T-helper 2 cell treated with Interferon-gamma antibody and Interleukin-4, amounts not matched to agents 100 ng/mL and 5 ng/mL, for 36 hours (primary cell): ENCODE measurements around the gene PADI1. TPM values are rescaled to one million over a fixed set of nuclear protein-coding genes. Genes with fewer than 3 reads are reported as not detected.

Experiments
- intact Hi-C: fragments of 100-400 bp; cut with micrococcal nuclease; formaldehyde crosslinking; loops from one replicate; pipeline ENCODE4 v1.15.1; 2023
- total RNA-seq: library from RNA; stranded (reverse); gene quantifications from 2 replicates; pipeline ENCODE4 v1.2.3, GENCODE V29; 2022

PADI1 gene
- total RNA-seq, 1 donor from 2014 or later = not detected

- intact Hi-C loops = no loop called here
Measured at GRCh38 chr1:17183388-17184160, 21.4 kb upstream of the PADI1 start.

GRCh38 chr1:17184161-17184665 lies 20.7 kb upstream of the PADI1 start:
- intact Hi-C loops = no loop called here

- intact Hi-C loops = no loop called here
Measured at GRCh38 chr1:17184822-17185484, 20.0 kb upstream of the PADI1 start.

- intact Hi-C loops = no loop called here
Measured at GRCh38 chr1:17185485-17185860, 19.5 kb upstream of the PADI1 start.

GRCh38 chr1:17186216-17186909 lies 18.6 kb upstream of the PADI1 start:
- intact Hi-C loops = no loop called here

- intact Hi-C loops = no loop called here
Measured at GRCh38 chr1:17187051-17187450, 17.9 kb upstream of the PADI1 start.

GRCh38 chr1:17188217-17188616 lies 16.7 kb upstream of the PADI1 start:
- intact Hi-C loops = no loop called here

GRCh38 chr1:17188889-17189631 lies 15.9 kb upstream of the PADI1 start:
- intact Hi-C loops = no loop called here

GRCh38 chr1:17189632-17189990 lies 15.3 kb upstream of the PADI1 start:
- intact Hi-C loops = no loop called here

- intact Hi-C loops = no loop called here
Measured at GRCh38 chr1:17190010-17190995, 14.6 kb upstream of the PADI1 start.

GRCh38 chr1:17191990-17192242 lies 13.0 kb upstream of the PADI1 start:
- intact Hi-C loops = no loop called here

- intact Hi-C loops = no loop called here
Measured at GRCh38 chr1:17192394-17193221, 12.3 kb upstream of the PADI1 start.

GRCh38 chr1:17193222-17194132 lies 11.5 kb upstream of the PADI1 start:
- intact Hi-C loops = no loop called here

- intact Hi-C loops = no loop called here
Measured at GRCh38 chr1:17194133-17194475, 10.8 kb upstream of the PADI1 start.

- intact Hi-C loops = no loop called here
Measured at GRCh38 chr1:17194615-17195528, 10.1 kb upstream of the PADI1 start.

GRCh38 chr1:17195731-17196130 lies 9.2 kb upstream of the PADI1 start:
- intact Hi-C loops = no loop called here

- intact Hi-C loops = no loop called here
Measured at GRCh38 chr1:17196496-17197185, 8.3 kb upstream of the PADI1 start.
